Astrocyte of the spinal cord (primary cell): ENCODE results near the gene KRTAP1-5.

Source experiments
- DNase-seq: peaks from one replicate; pipeline ENCODE4 v3.0.0; 2011; ENCODE audit warnings: low read depth, low spot score
- H3K4me3 ChIP-seq: 2 replicates; pipeline ENCODE4 v1.5.1; 2011; ENCODE audit warnings: low read depth, mild to moderate bottlenecking, low read length, moderate library complexity
- in situ Hi-C: cut with HindIII; loops from 2 replicates; pipeline ENCODE4 v1.10.0; 2017; ENCODE audit warnings: low sequenced_read_pairs
- TF ChIP-seq, protein P1 (sequence below): IDR thresholded peaks from 2 replicates; pipeline ENCODE4 v1.5.1; 2012; ENCODE audit warnings: low read depth, mild to moderate bottlenecking, low read length, inconsistent platforms

Gene KRTAP1-5

DNA sequence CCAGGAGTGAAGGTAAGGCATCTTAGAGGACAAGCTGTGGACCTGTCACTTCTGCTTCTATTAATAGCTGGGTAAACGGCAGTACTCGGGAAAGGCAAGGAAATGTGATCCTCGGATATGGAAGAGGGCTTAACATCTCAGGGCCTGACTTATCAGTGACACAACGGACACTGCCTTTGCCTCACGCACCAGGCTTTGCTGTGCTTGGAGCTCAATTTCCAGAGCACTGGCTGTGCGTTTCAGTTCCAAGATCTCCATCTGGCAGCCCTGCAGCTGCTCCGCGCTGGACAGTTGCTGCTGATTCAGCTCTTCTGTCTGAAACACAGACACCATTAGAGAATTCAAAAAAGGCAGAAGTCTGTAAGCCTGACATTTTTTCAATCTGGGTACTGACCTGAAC, 46.4 kb downstream of the KRTAP1-5 start:
- peak; percentile 15 for DNase-seq
- in situ Hi-C loops, result no loop called here
- H3K4me3 ChIP-seq, result no peak overlapping the region
- TF ChIP-seq, protein P1, sequence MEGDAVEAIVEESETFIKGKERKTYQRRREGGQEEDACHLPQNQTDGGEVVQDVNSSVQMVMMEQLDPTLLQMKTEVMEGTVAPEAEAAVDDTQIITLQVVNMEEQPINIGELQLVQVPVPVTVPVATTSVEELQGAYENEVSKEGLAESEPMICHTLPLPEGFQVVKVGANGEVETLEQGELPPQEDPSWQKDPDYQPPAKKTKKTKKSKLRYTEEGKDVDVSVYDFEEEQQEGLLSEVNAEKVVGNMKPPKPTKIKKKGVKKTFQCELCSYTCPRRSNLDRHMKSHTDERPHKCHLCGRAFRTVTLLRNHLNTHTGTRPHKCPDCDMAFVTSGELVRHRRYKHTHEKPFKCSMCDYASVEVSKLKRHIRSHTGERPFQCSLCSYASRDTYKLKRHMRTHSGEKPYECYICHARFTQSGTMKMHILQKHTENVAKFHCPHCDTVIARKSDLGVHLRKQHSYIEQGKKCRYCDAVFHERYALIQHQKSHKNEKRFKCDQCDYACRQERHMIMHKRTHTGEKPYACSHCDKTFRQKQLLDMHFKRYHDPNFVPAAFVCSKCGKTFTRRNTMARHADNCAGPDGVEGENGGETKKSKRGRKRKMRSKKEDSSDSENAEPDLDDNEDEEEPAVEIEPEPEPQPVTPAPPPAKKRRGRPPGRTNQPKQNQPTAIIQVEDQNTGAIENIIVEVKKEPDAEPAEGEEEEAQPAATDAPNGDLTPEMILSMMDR, result no peak

DNA sequence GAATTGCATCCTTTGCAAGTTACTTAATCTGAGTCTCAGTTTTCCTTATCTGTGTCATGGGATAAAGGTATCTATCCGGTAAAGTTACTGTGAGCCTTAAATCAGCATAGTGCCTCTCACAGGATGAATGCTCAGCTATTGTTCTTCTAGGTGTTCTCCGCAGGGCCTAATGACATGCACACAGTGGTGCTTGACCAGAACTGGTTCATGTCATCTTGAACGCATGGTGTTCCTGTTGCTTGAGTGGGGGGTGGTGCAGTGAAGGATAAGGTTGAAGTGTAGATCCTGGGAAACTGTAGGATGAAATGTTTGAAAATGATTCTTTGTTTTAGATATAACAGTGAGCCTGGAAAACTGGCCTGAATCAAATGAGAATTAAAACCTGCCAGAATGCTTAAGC, 46.9 kb downstream of the KRTAP1-5 start:
- in situ Hi-C loops, result no loop called here
- DNase-seq, result no peak

DNA sequence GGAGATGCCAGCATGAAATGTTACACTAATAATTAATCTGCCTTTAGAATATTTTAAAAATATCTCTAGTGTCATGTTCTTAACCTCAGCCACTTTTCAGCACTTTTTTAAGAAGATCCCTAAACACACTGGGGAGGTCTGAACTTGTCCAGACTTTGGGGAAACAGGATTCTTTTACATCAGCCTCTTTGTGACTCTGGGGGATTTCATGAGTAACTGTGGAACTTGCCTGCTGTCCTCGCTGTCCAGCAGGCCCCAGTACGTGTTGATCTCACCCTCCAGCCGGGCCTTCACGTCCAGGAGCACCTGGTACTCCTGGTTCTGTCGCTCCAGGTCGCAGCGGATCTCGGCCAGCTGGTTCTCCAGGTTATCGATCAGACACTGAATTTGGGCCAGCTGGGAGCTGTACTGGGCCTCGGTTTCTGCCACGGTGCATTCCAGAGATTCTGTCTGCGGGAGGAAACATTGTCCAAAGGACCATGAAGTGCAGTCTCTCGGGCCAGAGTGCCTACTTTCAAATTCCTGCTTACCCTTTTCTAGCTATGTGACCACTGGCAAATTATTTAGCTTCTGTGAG, 48.3 kb downstream of the KRTAP1-5 start:
- no peak overlapping the region for H3K4me3 ChIP-seq
- no peak for DNase-seq
- in situ Hi-C loops, result no loop called here
- TF ChIP-seq, protein P1, result no peak

More for the DNA sequence above, 46.9 kb downstream of the KRTAP1-5 start:
- TF ChIP-seq, protein P1, result no peak
- no peak overlapping the region for H3K4me3 ChIP-seq
